Brain microvascular endothelial cell (primary cell): ENCODE data around the gene ARF1.

Source experiments
- DNase-seq: peaks from one replicate; pipeline ENCODE4 v3.0.0-alpha.2; 2020
- H3K27ac ChIP-seq: fragments of 250-450 bp; sonication (Bioruptor Pico); 2 replicates; pipeline ENCODE4 v1.5.1; 2020; ENCODE audit warnings: mild to moderate bottlenecking, moderate library complexity
- H3K27me3 ChIP-seq: fragments of 250-450 bp; sonication (Bioruptor Pico); replicated peaks from 2 replicates; pipeline ENCODE4 v1.5.1; 2020; ENCODE audit warnings: mild to moderate bottlenecking
- H3K36me3 ChIP-seq: fragments of 250-450 bp; sonication (Bioruptor Pico); replicated peaks from 2 replicates; pipeline ENCODE4 v1.5.1; 2020; ENCODE audit warnings: mild to moderate bottlenecking
- H3K4me3 ChIP-seq: 2 replicates; pipeline ENCODE4 v1.5.1; 2011; ENCODE audit warnings: low read depth, mild to moderate bottlenecking, control low read depth, low read length, moderate library complexity
- in situ Hi-C: cut with HindIII; loops from 2 replicates; pipeline ENCODE4 v1.10.0; 2017; ENCODE audit warnings: low sequenced_read_pairs, low pct_ligation_motif_present
- TF ChIP-seq, protein P1 (sequence below): IDR thresholded peaks from 2 replicates; pipeline ENCODE4 v1.5.1; 2011; ENCODE audit warnings: low read depth, mild to moderate bottlenecking, moderate library complexity, low read length, control low read depth, inconsistent platforms; ENCODE audit errors: missing control alignments

The ARF1 gene

GRCh38 chr1:228058172-228058948, 24.1 kb upstream of the ARF1 start:
- H3K4me3 ChIP-seq: no peak overlapping the region

DNA sequence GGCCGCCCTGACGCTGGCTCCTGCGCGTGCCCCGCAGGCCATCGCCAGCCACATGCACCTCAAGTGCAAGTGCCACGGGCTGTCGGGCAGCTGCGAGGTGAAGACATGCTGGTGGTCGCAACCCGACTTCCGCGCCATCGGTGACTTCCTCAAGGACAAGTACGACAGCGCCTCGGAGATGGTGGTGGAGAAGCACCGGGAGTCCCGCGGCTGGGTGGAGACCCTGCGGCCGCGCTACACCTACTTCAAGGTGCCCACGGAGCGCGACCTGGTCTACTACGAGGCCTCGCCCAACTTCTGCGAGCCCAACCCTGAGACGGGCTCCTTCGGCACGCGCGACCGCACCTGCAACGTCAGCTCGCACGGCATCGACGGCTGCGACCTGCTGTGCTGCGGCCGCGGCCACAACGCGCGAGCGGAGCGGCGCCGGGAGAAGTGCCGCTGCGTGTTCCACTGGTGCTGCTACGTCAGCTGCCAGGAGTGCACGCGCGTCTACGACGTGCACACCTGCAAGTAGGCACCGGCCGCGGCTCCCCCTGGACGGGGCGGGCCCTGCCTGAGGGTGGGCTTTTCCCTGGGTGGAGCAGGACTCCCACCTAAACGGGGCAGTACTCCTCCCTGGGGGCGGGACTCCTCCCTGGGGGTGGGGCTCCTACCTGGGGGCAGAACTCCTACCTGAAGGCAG, 23.4 kb upstream of the ARF1 start:
- Histone ChIP-seq H3K27me3 (peaks cover 31% of the 10 kb centered on the region), H3K27ac (no peak overlapping the region), H3K4me3 (no peak overlapping the region), H3K36me3 (no peaks in the 10 kb centered on the region)
- in situ Hi-C loops: no loop called here
- no peak for DNase-seq
- TF ChIP-seq, protein P1, sequence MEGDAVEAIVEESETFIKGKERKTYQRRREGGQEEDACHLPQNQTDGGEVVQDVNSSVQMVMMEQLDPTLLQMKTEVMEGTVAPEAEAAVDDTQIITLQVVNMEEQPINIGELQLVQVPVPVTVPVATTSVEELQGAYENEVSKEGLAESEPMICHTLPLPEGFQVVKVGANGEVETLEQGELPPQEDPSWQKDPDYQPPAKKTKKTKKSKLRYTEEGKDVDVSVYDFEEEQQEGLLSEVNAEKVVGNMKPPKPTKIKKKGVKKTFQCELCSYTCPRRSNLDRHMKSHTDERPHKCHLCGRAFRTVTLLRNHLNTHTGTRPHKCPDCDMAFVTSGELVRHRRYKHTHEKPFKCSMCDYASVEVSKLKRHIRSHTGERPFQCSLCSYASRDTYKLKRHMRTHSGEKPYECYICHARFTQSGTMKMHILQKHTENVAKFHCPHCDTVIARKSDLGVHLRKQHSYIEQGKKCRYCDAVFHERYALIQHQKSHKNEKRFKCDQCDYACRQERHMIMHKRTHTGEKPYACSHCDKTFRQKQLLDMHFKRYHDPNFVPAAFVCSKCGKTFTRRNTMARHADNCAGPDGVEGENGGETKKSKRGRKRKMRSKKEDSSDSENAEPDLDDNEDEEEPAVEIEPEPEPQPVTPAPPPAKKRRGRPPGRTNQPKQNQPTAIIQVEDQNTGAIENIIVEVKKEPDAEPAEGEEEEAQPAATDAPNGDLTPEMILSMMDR: no peak

More at GRCh38 chr1:228058172-228058948, 24.1 kb upstream of the ARF1 start:
- TF ChIP-seq, protein P1: no peak
- no peak for DNase-seq
- H3K36me3 ChIP-seq: no peaks in the 10 kb centered on the region
- in situ Hi-C loops: no loop called here
- H3K27me3 ChIP-seq: peaks cover 31% of the 10 kb centered on the region
- no peak overlapping the region for H3K27ac ChIP-seq

GRCh38 chr1:228059634-228060457, 22.7 kb upstream of the ARF1 start:
- no peak overlapping the region for H3K4me3 ChIP-seq
- in situ Hi-C loops: no loop called here
- H3K36me3 ChIP-seq: no peaks in the 10 kb centered on the region
- no peak for DNase-seq
- peaks cover 31% of the 10 kb centered on the region for H3K27me3 ChIP-seq
- H3K27ac ChIP-seq: no peak overlapping the region
- TF ChIP-seq, protein P1: no peak

DNA sequence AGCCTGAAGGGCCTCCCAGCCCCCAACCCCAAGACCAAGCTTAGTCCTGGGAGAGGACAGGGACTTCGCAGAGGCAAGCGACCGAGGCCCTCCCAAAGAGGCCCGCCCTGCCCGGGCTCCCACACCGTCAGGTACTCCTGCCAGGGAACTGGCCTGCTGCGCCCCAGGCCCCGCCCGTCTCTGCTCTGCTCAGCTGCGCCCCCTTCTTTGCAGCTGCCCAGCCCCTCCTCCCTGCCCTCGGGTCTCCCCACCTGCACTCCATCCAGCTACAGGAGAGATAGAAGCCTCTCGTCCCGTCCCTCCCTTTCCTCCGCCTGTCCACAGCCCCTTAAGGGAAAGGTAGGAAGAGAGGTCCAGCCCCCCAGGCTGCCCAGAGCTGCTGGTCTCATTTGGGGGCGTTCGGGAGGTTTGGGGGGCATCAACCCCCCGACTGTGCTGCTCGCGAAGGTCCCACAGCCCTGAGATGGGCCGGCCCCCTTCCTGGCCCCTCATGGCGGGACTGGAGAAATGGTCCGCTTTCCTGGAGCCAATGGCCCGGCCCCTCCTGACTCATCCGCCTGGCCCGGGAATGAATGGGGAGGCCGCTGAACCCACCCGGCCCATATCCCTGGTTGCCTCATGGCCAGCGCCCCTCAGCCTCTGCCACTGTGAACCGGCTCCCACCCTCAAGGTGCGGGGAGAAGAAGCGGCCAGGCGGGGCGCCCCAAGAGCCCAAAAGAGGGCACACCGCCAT, 21.9 kb upstream of the ARF1 start:
- Histone ChIP-seq H3K27ac (no peak overlapping the region), H3K36me3 (no peaks in the 10 kb centered on the region), H3K4me3 (peak overlapping the region; percentile 12), H3K27me3 (peaks cover 31% of the 10 kb centered on the region)
- no peak for DNase-seq
- TF ChIP-seq, protein P1: peak; percentile 6
- in situ Hi-C loops: no loop called here

DNA sequence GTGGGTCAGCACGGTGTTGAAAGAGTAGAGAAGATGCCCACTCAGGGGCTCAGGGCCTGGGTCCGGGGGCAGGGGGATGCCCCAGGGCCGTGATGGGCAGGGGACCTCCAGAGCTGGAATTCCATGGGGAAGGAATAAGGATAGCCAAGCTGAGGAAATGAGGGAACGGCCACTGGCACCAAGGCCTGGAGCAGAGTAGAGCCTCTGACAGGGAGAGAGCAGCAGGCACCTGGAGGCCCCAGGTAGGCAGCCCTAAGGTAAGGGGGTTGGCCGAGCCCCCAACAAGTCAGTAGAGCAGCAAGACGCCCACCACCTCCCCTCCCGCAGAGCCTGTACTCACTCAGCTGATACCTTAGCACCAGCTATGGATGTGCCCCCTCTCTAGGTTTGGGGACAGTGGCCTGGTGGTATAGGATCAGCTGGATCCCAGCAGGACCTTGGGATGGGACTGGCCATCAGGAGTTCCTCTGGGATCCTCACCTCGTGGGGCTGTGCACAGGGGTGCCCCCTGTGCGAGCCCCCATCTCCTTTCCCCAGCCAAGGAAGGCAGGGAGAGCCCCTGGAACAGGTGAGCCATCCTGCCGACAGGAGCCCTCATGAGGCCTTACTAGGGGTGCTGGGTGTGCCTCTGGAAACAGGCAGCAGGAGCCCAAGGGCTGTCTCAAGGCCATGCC, 21.0 kb upstream of the ARF1 start:
- Histone ChIP-seq H3K4me3 (no peak overlapping the region), H3K27ac (no peak overlapping the region), H3K27me3 (peaks cover 31% of the 10 kb centered on the region), H3K36me3 (no peaks in the 10 kb centered on the region)
- DNase-seq: no peak
- in situ Hi-C loops: no loop called here
- TF ChIP-seq, protein P1: no peak
